Measurements from ENCODE around the gene MID1.

DNA sequence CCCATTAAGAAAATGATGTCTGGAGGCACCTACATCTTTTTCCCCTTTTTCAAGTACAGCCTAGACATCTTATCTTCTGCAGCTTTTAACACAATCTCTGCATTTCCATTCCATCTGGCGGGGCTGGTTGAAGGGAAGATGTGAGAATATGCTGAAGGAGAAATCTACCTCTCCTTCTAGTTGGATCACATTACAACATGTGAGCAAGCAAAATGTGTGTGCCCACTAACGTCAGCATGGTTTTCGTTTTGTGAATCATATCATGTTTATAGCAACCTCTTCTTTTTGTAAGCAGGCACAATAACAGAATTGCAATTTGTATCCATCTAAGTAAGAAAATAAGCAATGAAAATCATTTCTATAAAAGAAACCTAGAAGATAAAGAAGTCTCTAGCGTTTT is 28.9 kb upstream of the MID1 start:
- TF ChIP-seq, protein P1, sequence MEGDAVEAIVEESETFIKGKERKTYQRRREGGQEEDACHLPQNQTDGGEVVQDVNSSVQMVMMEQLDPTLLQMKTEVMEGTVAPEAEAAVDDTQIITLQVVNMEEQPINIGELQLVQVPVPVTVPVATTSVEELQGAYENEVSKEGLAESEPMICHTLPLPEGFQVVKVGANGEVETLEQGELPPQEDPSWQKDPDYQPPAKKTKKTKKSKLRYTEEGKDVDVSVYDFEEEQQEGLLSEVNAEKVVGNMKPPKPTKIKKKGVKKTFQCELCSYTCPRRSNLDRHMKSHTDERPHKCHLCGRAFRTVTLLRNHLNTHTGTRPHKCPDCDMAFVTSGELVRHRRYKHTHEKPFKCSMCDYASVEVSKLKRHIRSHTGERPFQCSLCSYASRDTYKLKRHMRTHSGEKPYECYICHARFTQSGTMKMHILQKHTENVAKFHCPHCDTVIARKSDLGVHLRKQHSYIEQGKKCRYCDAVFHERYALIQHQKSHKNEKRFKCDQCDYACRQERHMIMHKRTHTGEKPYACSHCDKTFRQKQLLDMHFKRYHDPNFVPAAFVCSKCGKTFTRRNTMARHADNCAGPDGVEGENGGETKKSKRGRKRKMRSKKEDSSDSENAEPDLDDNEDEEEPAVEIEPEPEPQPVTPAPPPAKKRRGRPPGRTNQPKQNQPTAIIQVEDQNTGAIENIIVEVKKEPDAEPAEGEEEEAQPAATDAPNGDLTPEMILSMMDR (tag by site-specific recombination; IDR thresholded peaks at IDR 0.05), result no peak
- TF ChIP-seq SETDB1 (IDR thresholded peaks at IDR 0.05; ENCODE audit: insufficient read length, low read length) (no peak), ZNF660 (tag by site-specific recombination; IDR thresholded peaks at IDR 0.05) (no peak), ZNF707 (tag by site-specific recombination; IDR thresholded peaks at IDR 0.05) (no peak), ZNF292 (tag by site-specific recombination; IDR thresholded peaks at IDR 0.05; ENCODE audit: borderline replicate concordance, low read depth) (no peak), ZNF416 (tag by site-specific recombination; IDR thresholded peaks at IDR 0.05) (no peak), ZNF169 (tag by site-specific recombination; IDR thresholded peaks at IDR 0.05) (no peak), ZNF140 (tag by site-specific recombination; IDR thresholded peaks at IDR 0.05) (no peak), ZNF623 (tag by site-specific recombination; IDR thresholded peaks at IDR 0.05) (no peak), ZEB2 (tag by site-specific recombination; IDR thresholded peaks at IDR 0.05) (no peak)
- TF ChIP-seq, protein P2, sequence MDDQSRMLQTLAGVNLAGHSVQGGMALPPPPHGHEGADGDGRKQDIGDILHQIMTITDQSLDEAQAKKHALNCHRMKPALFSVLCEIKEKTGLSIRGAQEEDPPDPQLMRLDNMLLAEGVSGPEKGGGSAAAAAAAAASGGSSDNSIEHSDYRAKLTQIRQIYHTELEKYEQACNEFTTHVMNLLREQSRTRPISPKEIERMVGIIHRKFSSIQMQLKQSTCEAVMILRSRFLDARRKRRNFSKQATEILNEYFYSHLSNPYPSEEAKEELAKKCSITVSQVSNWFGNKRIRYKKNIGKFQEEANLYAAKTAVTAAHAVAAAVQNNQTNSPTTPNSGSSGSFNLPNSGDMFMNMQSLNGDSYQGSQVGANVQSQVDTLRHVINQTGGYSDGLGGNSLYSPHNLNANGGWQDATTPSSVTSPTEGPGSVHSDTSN (CRISPR knock-in tag; IDR thresholded peaks at IDR 0.05), result no peak
- TF ChIP-seq, protein P3, sequence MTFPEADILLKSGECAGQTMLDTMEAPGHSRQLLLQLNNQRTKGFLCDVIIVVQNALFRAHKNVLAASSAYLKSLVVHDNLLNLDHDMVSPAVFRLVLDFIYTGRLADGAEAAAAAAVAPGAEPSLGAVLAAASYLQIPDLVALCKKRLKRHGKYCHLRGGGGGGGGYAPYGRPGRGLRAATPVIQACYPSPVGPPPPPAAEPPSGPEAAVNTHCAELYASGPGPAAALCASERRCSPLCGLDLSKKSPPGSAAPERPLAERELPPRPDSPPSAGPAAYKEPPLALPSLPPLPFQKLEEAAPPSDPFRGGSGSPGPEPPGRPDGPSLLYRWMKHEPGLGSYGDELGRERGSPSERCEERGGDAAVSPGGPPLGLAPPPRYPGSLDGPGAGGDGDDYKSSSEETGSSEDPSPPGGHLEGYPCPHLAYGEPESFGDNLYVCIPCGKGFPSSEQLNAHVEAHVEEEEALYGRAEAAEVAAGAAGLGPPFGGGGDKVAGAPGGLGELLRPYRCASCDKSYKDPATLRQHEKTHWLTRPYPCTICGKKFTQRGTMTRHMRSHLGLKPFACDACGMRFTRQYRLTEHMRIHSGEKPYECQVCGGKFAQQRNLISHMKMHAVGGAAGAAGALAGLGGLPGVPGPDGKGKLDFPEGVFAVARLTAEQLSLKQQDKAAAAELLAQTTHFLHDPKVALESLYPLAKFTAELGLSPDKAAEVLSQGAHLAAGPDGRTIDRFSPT (tag by site-specific recombination; IDR thresholded peaks at IDR 0.05), result no peak
